Colonic mucosa (tissue), 4 donors: Measurements from ENCODE around the gene SMARCAL1. TPM values are rescaled to one million over a fixed set of nuclear protein-coding genes. Genes with fewer than 3 reads are reported as not detected.

Experiments used
- DNase-seq: peaks from one replicate; pipeline ENCODE4 v3.0.0-alpha.2; 2020
- H3K27ac ChIP-seq: fragments of 200-600 bp; one replicate; pipeline ENCODE4 v1.8.0; 2021
- H3K27me3 ChIP-seq: fragments of 200-600 bp; one replicate; pipeline ENCODE4 v1.8.0; 2021
- H3K36me3 ChIP-seq: fragments of 200-600 bp; one replicate; pipeline ENCODE4 v1.8.0; 2021
- H3K4me1 ChIP-seq: fragments of 200-600 bp; one replicate; pipeline ENCODE4 v1.8.0; 2021; ENCODE audit warnings: mild to moderate bottlenecking
- H3K4me3 ChIP-seq: fragments of 200-600 bp; one replicate; pipeline ENCODE4 v1.8.0; 2021
- H3K9ac ChIP-seq, 2 donors: one replicate each; pipeline ENCODE4 v1.7.0; 2013; ENCODE audit warnings: control low read depth in 2 of 2, low read depth in 2 of 2, low read length in 2 of 2
- H3K9me3 ChIP-seq: fragments of 200-600 bp; one replicate; pipeline ENCODE4 v1.8.0; 2021
- intact Hi-C: fragments of 100-400 bp; cut with DNase I; formaldehyde crosslinking; loops from one replicate; pipeline ENCODE4 v1.14.1; 2022
- total RNA-seq, 2 donors: library from RNA; stranded (reverse); fragmentation: NEBNext Ultra II Directional in 1 of 2; extraction: Animal tissue kit (Norgen Biotek cat#: 25700) in 1 of 2; gene quantifications; one replicate each; pipeline ENCODE4 v1.2.1, GENCODE V29; 2021
- TF ChIP-seq, protein P1 (sequence below): fragments of 200-600 bp; IDR thresholded peaks from one replicate; pipeline ENCODE4 v1.8.0; 2022; ENCODE audit warnings: antibody characterized with exemption, mild to moderate bottlenecking
- donor health status: healthy.
- donor health status: DM: no; HTN: no; CAD: no.
- donor health status: DM: no; HTN: no; CAD: no.

The SMARCAL1 gene
- 10 to 100 TPM; 13.8 to 18.1 TPM for total RNA-seq

DNA sequence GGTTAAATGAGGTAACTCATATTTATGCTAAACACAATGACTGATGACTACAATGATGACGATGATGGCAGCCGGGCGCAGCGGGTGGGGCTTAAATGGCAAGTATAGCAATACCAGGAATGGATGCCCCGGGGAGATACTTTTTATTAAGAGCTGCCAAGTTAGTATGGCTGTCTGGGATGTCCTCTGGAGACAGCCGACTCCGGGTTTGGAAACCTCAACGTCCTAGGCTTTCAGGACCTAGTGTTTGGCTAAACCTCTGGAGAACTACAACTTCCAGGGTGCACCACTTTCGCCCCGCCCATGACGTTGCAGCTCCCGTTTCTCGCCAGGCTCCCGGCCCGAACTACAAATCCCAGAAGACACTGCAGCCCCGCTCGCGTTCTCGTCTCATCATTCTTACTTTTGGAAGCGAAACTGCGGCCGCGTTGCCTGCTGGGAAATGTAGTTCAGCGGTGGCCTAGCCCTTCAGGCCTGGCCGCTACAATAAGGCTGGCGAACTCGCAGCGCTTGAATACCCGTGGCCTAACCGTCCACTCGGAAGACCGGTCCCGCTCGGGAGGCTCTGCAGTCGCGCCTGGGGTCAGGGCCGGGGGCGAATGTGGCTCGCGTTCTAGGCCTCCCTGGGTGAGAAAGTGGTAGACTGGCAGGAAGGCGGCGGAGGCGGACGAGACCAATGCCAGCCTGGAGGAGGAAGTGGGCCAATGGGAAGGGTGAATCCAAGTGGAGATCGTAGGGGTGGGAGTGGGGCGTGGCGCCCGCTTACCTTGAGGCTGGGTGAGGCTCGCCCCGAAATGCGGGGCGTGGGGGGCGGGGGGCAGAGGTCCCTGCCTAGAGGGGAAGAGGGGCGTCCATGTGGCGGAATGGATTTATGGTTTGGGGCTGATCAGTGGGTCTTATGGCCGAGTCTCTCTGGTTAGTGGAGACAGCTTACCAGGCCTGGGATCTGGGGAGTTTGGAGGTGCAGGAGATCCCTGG lies at the start of gene SMARCAL1:
Gene SMARCAL1, plus strand, starts transcription at position 463 of the 978 bp plus-strand sequence. CDS start 2,221 bp downstream, outside the sequence.
- intact Hi-C loops = no loop called here
- Histone ChIP-seq H3K4me1 (no peaks in the 10 kb centered on the region), H3K9me3 (no peaks in the 10 kb centered on the region), H3K27ac (peak within 1 kb of the TSS; percentile 91), H3K36me3 (no peaks in the 10 kb centered on the region), H3K27me3 (no peaks in the 10 kb centered on the region), H3K9ac (peak within 1 kb of the TSS; percentile 78 to 81), H3K4me3 (peak within 1 kb of the TSS; percentile 75)
- DNase-seq = peak; percentile 99
- TF ChIP-seq, protein P1, sequence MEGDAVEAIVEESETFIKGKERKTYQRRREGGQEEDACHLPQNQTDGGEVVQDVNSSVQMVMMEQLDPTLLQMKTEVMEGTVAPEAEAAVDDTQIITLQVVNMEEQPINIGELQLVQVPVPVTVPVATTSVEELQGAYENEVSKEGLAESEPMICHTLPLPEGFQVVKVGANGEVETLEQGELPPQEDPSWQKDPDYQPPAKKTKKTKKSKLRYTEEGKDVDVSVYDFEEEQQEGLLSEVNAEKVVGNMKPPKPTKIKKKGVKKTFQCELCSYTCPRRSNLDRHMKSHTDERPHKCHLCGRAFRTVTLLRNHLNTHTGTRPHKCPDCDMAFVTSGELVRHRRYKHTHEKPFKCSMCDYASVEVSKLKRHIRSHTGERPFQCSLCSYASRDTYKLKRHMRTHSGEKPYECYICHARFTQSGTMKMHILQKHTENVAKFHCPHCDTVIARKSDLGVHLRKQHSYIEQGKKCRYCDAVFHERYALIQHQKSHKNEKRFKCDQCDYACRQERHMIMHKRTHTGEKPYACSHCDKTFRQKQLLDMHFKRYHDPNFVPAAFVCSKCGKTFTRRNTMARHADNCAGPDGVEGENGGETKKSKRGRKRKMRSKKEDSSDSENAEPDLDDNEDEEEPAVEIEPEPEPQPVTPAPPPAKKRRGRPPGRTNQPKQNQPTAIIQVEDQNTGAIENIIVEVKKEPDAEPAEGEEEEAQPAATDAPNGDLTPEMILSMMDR = no peak

DNA sequence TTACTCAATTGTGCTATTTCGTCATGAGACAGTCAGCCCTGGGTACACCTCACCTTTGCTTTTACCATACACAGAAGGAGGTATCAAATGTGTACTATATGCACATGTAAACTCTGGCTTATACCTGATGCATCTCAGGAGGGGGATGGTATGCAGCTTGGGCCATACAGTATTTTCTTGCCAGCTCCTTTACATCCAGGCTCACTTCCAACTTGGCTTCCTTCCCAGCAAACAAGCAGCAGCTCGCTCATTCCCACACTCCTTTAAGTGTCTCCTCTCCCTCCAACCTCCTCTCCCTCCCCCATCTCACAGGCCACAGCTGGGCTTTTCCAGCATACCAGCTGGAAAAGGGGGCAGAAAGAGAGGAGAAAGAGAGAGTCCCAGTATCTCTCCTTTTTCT lies 49.6 kb upstream of the SMARCAL1 start:
- intact Hi-C loops = no loop called here
- H3K4me1 ChIP-seq = no peaks in the 10 kb centered on the region
- H3K4me3 ChIP-seq = no peak overlapping the region
- no peak for DNase-seq
- no peak overlapping the region for H3K27ac ChIP-seq
- no peaks in the 10 kb centered on the region for H3K36me3 ChIP-seq
- no peaks in the 10 kb centered on the region for H3K27me3 ChIP-seq
- TF ChIP-seq, protein P1 = no peak
- no peaks in the 10 kb centered on the region for H3K9me3 ChIP-seq
- H3K9ac ChIP-seq = no peak overlapping the region

DNA sequence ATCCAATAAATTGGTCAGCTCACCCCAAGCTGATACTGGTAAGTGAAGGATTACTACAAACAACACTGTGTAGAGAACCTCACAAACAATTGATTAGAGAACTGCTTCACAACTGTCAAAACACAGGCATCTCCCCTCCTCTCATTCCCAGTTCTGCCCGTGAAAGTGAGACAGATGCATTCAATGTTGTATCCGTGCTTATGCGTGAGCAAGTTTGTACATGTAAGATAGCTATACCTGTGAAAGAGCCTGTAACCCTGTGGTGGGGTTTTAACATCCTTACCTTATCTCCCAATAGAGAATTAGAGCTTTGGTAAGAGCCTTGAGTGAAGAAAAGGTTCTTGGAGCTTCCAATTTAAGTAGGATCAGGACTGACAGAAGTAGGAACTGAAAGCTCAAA lies 49.1 kb upstream of the SMARCAL1 start:
- Histone ChIP-seq H3K4me1 (no peaks in the 10 kb centered on the region), H3K27me3 (no peaks in the 10 kb centered on the region), H3K9me3 (no peaks in the 10 kb centered on the region), H3K9ac (no peak overlapping the region), H3K4me3 (no peak overlapping the region), H3K36me3 (no peaks in the 10 kb centered on the region), H3K27ac (no peak overlapping the region)
- intact Hi-C loops = no loop called here
- TF ChIP-seq, protein P1 = no peak
- DNase-seq = no peak

- TF ChIP-seq, protein P1 = no peak
Measured at GRCh38 chr2:216365518-216365917, 46.8 kb upstream of the SMARCAL1 start.

GRCh38 chr2:216366777-216367471 lies 45.4 kb upstream of the SMARCAL1 start:
- Histone ChIP-seq H3K9ac (no peak overlapping the region), H3K4me3 (no peak overlapping the region), H3K9me3 (no peaks in the 10 kb centered on the region), H3K36me3 (no peaks in the 10 kb centered on the region), H3K4me1 (no peaks in the 10 kb centered on the region), H3K27ac (no peak overlapping the region), H3K27me3 (peaks cover 16% of the 10 kb centered on the region)
- DNase-seq = no peak
- TF ChIP-seq, protein P1 = no peak
- intact Hi-C loops = no loop called here

More at GRCh38 chr2:216365518-216365917, 46.8 kb upstream of the SMARCAL1 start:
- Histone ChIP-seq H3K36me3 (no peaks in the 10 kb centered on the region), H3K27ac (no peak overlapping the region), H3K9ac (no peak overlapping the region), H3K4me3 (no peak overlapping the region), H3K27me3 (peaks cover 1% of the 10 kb centered on the region), H3K4me1 (no peaks in the 10 kb centered on the region), H3K9me3 (no peaks in the 10 kb centered on the region)
- no peak for DNase-seq
- intact Hi-C loops = no loop called here
